Measurements from ENCODE around the gene ERC2. TPM values are rescaled to one million over a fixed set of nuclear protein-coding genes. Genes with fewer than 3 reads are reported as not detected.

The ERC2 gene
- total RNA-seq, 1 donor from 2014 or later: not detected

GRCh38 chr3:55711646-55712045, 756.6 kb downstream of the ERC2 start:
- no peak overlapping the region for H3K4me3 Mint-ChIP-seq
- intact Hi-C loops (cut with micrococcal nuclease): no loop called here
- no peaks in the 10 kb centered on the region for H3K4me1 Mint-ChIP-seq
- no peaks in the 10 kb centered on the region for H3K9me3 Mint-ChIP-seq
- no peaks in the 10 kb centered on the region for H3K36me3 Mint-ChIP-seq (ENCODE audit: low read depth)
- no peak overlapping the region for H3K27ac Mint-ChIP-seq
- H3K27me3 Mint-ChIP-seq: no peaks in the 10 kb centered on the region
- no peak for DNase-seq

- H3K9me3 Mint-ChIP-seq: no peaks in the 10 kb centered on the region
- no peak overlapping the region for H3K4me3 Mint-ChIP-seq
- H3K27ac Mint-ChIP-seq: no peak overlapping the region
- no peaks in the 10 kb centered on the region for H3K27me3 Mint-ChIP-seq
- no peak for DNase-seq
- no peaks in the 10 kb centered on the region for H3K4me1 Mint-ChIP-seq
- intact Hi-C loops (cut with micrococcal nuclease): no loop called here
- no peaks in the 10 kb centered on the region for H3K36me3 Mint-ChIP-seq (ENCODE audit: low read depth)
Measured at GRCh38 chr3:55709411-55710012, 758.8 kb downstream of the ERC2 start.

GRCh38 chr3:55708921-55709320, 759.3 kb downstream of the ERC2 start:
- no peak for DNase-seq
- Mint-ChIP-seq H3K36me3 (ENCODE audit: low read depth) (no peaks in the 10 kb centered on the region), H3K27ac (no peak overlapping the region), H3K4me3 (no peak overlapping the region), H3K4me1 (no peaks in the 10 kb centered on the region), H3K27me3 (no peaks in the 10 kb centered on the region), H3K9me3 (no peaks in the 10 kb centered on the region)
- intact Hi-C loops (cut with micrococcal nuclease): no loop called here

DNA sequence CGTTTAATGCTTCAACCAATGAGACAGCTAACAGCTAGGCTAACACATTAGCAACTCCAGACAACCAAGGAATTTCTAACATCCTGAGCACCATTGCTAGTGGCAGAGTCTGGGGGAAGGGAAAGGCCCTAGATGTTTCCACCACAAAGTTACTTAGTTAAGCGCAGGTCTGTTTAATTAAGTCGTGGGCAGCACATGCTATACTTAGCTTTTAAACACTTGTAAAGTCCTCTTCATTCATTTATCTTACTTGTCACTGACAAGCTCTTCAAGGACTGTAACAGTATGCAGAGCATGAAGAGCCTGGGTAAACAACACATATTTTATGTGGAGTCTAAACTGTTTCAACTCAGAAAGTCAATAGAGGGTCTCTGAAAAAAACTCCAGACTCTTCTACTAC, 760.0 kb downstream of the ERC2 start:
- no peak overlapping the region for H3K4me3 Mint-ChIP-seq
- H3K36me3 Mint-ChIP-seq (ENCODE audit: low read depth): no peaks in the 10 kb centered on the region
- no peak for DNase-seq

DNA sequence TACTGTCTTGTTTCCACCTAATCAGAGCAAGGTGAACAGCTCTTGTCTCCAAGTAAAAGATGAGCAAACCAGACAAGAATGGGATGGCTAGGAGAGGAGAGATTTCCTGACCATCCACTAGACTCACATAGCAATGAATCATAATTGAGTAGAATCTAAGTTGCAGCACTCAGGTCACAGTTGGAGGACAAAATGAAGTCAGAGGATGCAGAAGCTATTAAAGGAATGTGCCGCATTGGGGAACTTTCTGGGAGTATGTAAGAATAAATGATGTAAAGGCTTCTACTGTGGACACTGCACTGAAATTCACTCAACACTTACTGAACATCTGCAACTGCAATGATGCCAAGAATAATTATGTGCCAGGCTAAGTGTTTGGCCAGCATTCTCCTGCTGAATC, 763.7 kb downstream of the ERC2 start:
- Mint-ChIP-seq H3K4me1 (no peaks in the 10 kb centered on the region), H3K9me3 (no peaks in the 10 kb centered on the region), H3K36me3 (ENCODE audit: low read depth) (no peaks in the 10 kb centered on the region), H3K27ac (no peak overlapping the region), H3K4me3 (no peak overlapping the region), H3K27me3 (no peaks in the 10 kb centered on the region)
- no peak for DNase-seq
- intact Hi-C loops (cut with micrococcal nuclease): no loop called here

More for the DNA sequence above, 760.0 kb downstream of the ERC2 start:
- Mint-ChIP-seq H3K9me3 (no peaks in the 10 kb centered on the region), H3K27ac (no peak overlapping the region), H3K27me3 (no peaks in the 10 kb centered on the region), H3K4me1 (no peaks in the 10 kb centered on the region)
- intact Hi-C loops (cut with micrococcal nuclease): no loop called here

DNA sequence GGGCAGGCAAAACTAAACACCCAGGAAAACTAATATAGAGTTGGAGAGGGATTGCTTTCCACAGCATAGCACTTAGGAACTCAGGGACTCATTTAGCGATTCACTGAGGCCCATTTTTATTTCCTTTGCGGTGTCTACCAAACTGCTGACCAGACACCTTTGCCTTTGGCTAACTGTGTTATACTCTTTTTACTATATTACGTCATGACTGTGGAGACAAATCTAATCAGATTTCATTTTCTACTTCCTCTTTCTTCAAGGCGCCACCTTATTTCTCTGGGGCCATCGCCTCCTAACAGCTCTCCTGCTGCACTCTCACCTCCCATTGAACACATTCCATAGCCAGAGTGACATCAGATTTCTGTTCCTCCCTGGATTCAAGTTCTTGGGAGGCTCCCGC, 765.4 kb downstream of the ERC2 start:
- Mint-ChIP-seq H3K27me3 (no peaks in the 10 kb centered on the region), H3K4me1 (no peaks in the 10 kb centered on the region), H3K9me3 (no peaks in the 10 kb centered on the region), H3K4me3 (no peak overlapping the region), H3K27ac (no peak overlapping the region), H3K36me3 (ENCODE audit: low read depth) (no peaks in the 10 kb centered on the region)
- intact Hi-C loops (cut with micrococcal nuclease): no loop called here
- no peak for DNase-seq

GRCh38 chr3:55701997-55702396, 766.3 kb downstream of the ERC2 start:
- H3K9me3 Mint-ChIP-seq: no peaks in the 10 kb centered on the region
- no peaks in the 10 kb centered on the region for H3K27me3 Mint-ChIP-seq
- intact Hi-C loops (cut with micrococcal nuclease): no loop called here
- no peak overlapping the region for H3K27ac Mint-ChIP-seq
- H3K4me1 Mint-ChIP-seq: no peaks in the 10 kb centered on the region
- DNase-seq: no peak
- H3K4me3 Mint-ChIP-seq: no peak overlapping the region
- H3K36me3 Mint-ChIP-seq (ENCODE audit: low read depth): no peaks in the 10 kb centered on the region

DNA sequence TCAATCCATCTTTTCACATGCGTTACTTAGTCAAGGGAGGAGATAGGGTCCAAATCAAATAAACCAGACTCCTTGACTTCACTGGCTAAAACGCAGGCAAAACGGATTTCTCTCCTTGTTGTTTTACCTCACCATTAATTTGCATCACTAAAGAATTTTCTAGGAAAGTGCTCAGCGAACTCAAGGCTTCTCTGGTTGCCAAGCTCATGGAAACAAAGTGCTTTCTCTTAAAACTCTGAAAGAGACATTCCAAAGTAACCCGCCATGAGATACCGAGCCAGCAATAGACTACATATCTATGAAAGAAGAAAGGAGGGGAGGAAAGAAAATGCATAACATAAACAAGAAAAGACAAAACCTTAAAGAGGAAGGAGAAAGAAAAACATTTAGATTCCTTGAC, 769.4 kb downstream of the ERC2 start:
- intact Hi-C loops (cut with micrococcal nuclease): no loop called here
- Mint-ChIP-seq H3K9me3 (no peaks in the 10 kb centered on the region), H3K4me3 (no peak overlapping the region), H3K27ac (no peak overlapping the region), H3K27me3 (no peaks in the 10 kb centered on the region), H3K36me3 (ENCODE audit: low read depth) (no peaks in the 10 kb centered on the region), H3K4me1 (no peaks in the 10 kb centered on the region)
- DNase-seq: no peak

- H3K36me3 Mint-ChIP-seq (ENCODE audit: low read depth): no peaks in the 10 kb centered on the region
- no peaks in the 10 kb centered on the region for H3K4me1 Mint-ChIP-seq
- H3K4me3 Mint-ChIP-seq: no peak overlapping the region
- DNase-seq: no peak
- H3K27me3 Mint-ChIP-seq: no peaks in the 10 kb centered on the region
- no peak overlapping the region for H3K27ac Mint-ChIP-seq
- no peaks in the 10 kb centered on the region for H3K9me3 Mint-ChIP-seq
- intact Hi-C loops (cut with micrococcal nuclease): no loop called here
Measured at GRCh38 chr3:55697177-55697865, 770.9 kb downstream of the ERC2 start.

- H3K9me3 Mint-ChIP-seq: no peaks in the 10 kb centered on the region
- H3K36me3 Mint-ChIP-seq (ENCODE audit: low read depth): no peaks in the 10 kb centered on the region
- no peak overlapping the region for H3K4me3 Mint-ChIP-seq
- H3K27me3 Mint-ChIP-seq: no peaks in the 10 kb centered on the region
- intact Hi-C loops (cut with micrococcal nuclease): no loop called here
- H3K4me1 Mint-ChIP-seq: no peaks in the 10 kb centered on the region
- no peak for DNase-seq
- H3K27ac Mint-ChIP-seq: no peak overlapping the region
Measured at GRCh38 chr3:55692957-55693558, 775.2 kb downstream of the ERC2 start.

DNA sequence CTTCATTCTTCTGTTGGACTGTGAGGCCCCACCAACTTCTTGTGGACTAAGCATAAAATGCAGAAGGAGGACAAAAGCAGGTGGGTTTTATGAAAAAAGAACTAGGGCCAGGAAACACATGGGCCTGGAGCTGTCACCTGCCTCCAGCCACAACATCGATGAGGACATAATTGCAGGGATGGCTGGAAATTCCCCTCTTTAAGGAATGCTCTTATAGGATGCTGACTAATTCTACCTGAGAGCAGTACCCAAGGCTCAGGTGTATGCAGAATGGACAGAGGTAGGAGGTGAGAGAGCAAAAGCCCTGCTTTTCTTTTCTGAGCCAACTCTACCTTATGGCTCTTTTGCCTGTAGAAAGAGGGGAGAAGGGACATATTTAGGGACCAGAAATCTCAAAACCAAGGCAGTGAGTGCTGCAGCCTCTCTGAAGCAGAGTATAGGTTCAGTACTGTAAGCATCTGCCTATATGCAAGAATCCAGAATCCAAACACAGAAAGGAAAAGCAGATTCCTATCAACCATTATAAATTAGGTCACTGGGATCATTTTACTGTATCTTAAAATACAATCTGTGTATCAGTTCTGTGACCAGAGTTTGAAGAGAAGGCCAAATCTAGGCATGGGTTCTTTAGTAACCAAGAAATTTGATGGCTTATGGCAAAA, 775.8 kb downstream of the ERC2 start:
- Mint-ChIP-seq H3K36me3 (ENCODE audit: low read depth) (no peaks in the 10 kb centered on the region), H3K27me3 (no peaks in the 10 kb centered on the region), H3K4me3 (no peak overlapping the region), H3K9me3 (no peaks in the 10 kb centered on the region), H3K27ac (no peak overlapping the region), H3K4me1 (no peaks in the 10 kb centered on the region)
- no peak for DNase-seq
- intact Hi-C loops (cut with micrococcal nuclease): no loop called here

DNA sequence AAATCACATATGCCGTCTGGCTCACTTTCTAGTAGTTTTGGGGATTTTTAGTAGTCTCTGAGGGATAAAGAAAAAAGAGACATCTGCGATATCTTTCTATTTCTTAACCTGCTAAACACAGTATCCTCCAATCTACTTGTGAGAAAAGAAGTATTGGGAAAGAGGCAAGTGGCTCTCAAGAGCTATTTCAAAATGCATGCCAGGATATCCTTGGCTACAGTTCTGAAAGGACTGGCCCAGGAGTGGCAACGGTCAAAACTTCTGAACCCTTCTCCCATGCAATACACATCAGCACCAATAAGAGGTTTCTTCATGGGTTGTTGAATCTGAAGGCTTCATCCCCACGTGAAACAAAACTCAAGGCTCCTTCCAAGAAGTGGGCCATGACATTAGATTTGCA, 777.1 kb downstream of the ERC2 start:
- intact Hi-C loops (cut with micrococcal nuclease): no loop called here
- H3K9me3 Mint-ChIP-seq: no peaks in the 10 kb centered on the region
- no peak for DNase-seq
- no peak overlapping the region for H3K4me3 Mint-ChIP-seq
- H3K27me3 Mint-ChIP-seq: no peaks in the 10 kb centered on the region
- no peaks in the 10 kb centered on the region for H3K36me3 Mint-ChIP-seq (ENCODE audit: low read depth)
- H3K4me1 Mint-ChIP-seq: no peaks in the 10 kb centered on the region
- no peak overlapping the region for H3K27ac Mint-ChIP-seq

DNA sequence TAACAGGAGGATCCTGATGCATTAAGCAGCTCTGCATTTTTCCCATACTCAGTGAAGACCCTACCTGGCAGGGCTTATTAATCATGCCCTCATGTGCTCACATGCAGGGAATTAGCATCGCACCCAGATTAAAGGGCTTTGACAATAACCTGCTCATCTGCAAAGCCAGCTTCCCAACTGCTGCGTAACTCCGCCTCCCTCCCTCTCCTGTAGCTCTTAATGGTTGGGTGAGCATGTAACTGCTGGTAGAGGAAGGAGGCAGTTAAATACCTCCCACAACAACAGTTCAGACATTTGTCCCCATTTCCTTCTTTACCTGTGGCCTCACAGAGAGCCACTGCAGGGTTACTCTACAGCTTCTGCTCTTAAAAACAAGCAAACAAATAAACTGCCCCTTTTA, 777.5 kb downstream of the ERC2 start:
- Mint-ChIP-seq H3K27me3 (no peaks in the 10 kb centered on the region), H3K4me1 (no peaks in the 10 kb centered on the region), H3K36me3 (ENCODE audit: low read depth) (no peaks in the 10 kb centered on the region), H3K4me3 (no peak overlapping the region), H3K9me3 (no peaks in the 10 kb centered on the region), H3K27ac (no peak overlapping the region)
- intact Hi-C loops (cut with micrococcal nuclease): no loop called here
- DNase-seq: no peak

DNA sequence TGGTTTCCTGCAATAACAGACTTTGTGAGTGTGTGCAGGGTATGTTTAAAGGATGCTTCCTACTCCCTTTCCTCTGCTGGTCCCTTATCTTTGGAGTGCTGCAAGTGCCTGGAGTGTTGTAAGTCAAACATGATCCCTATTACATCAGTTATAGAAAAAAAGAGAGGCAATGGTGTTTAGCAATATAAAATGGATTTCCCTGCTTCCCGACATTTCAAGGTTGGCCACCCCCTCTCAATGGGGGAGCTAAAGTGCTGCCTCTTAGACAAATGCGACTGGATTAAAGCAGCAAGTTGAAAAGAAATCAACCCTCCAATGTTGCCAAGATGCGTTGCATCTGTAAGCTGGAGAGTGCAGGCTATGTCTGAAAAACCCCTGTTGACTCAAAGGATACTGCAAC, 778.1 kb downstream of the ERC2 start:
- H3K27me3 Mint-ChIP-seq: no peaks in the 10 kb centered on the region
- H3K27ac Mint-ChIP-seq: no peak overlapping the region
- no peak for DNase-seq
- H3K36me3 Mint-ChIP-seq (ENCODE audit: low read depth): no peaks in the 10 kb centered on the region
- no peak overlapping the region for H3K4me3 Mint-ChIP-seq
- no peaks in the 10 kb centered on the region for H3K4me1 Mint-ChIP-seq
- H3K9me3 Mint-ChIP-seq: no peaks in the 10 kb centered on the region
- intact Hi-C loops (cut with micrococcal nuclease): no loop called here
